Small intestine (tissue), 7 donors: Measurements from ENCODE around the gene MNT. TPM values are rescaled to one million over a fixed set of nuclear protein-coding genes. Genes with fewer than 3 reads are reported as not detected.

Source experiments
- DNase-seq, 2 donors: peaks; one replicate each; pipeline versions ENCODE4 v3.0.0 to v3.0.0-alpha.2; 2013
- FAIRE-seq: peaks from 2 replicates; lab custom pipeline; 2012; peaks lifted over from hg19 to GRCh38; lab: Jason Lieb, UNC
- H3K27ac ChIP-seq, 3 donors: one replicate each; pipeline ENCODE4 v1.5.1; 2013; ENCODE audit warnings: low read length in 2 of 3, mild to moderate bottlenecking in 2 of 3, control low read depth in 1 of 3, inconsistent platforms in 1 of 3, low read depth in 1 of 3, moderate library complexity in 1 of 3
- H3K27me3 ChIP-seq, 3 donors: one replicate each; pipeline ENCODE4 v1.6.1; 2013; ENCODE audit warnings: low read length in 3 of 3, inconsistent platforms in 1 of 3; ENCODE audit not compliant: control insufficient read depth in 3 of 3, insufficient read depth in 3 of 3
- H3K36me3 ChIP-seq, 3 donors: one replicate each; pipeline ENCODE4 v1.6.1; 2013; ENCODE audit warnings: low read length in 3 of 3, inconsistent platforms in 1 of 3, low read depth in 1 of 3, mild to moderate bottlenecking in 1 of 3, moderate library complexity in 1 of 3; ENCODE audit not compliant: control insufficient read depth in 3 of 3, insufficient read depth in 2 of 3
- H3K4me1 ChIP-seq, 3 donors: one replicate each; pipeline ENCODE4 v1.6.1; 2013; ENCODE audit warnings: low read length in 2 of 3, inconsistent platforms in 1 of 3, low read depth in 1 of 3, mild to moderate bottlenecking in 1 of 3, moderate library complexity in 1 of 3; ENCODE audit not compliant: control insufficient read depth in 3 of 3, insufficient read depth in 2 of 3
- H3K4me3 ChIP-seq, 3 donors: one replicate each; pipeline ENCODE4 v1.5.1; 2013; ENCODE audit warnings: low read length in 3 of 3, control low read depth in 1 of 3, inconsistent platforms in 1 of 3, low read depth in 1 of 3, mild to moderate bottlenecking in 1 of 3, moderate library complexity in 1 of 3
- H3K9me3 ChIP-seq, 2 donors: one replicate each; pipeline ENCODE4 v1.6.1; 2013; ENCODE audit warnings: low read depth in 1 of 2, low read length in 1 of 2; ENCODE audit not compliant: control insufficient read depth in 2 of 2, insufficient read depth in 1 of 2
- WGBS, 3 donors: extraction: QIAGEN DNeasy Blood & Tissue Kit; methylation state at CpG; one replicate each; pipeline ENCODE4 v1.1.7; 2013; 5-methylcytosine and 5-hydroxymethylcytosine counted together
- polyA plus RNA-seq, 4 donors: library from polyadenylated mRNA; stranded (reverse) in 3 of 4; unstranded in 1 of 4; fragments of 200-250 nt in 3 of 4; fragments of 120-200 nt in 1 of 4; gene quantifications; one replicate each; pipeline versions ENCODE4 v1.2.1 to v1.2.3, GENCODE V29; 2013
- donor health status: healthy with polysubstance abuse.
- donor health status: control.
- donor health status: control.
- donor health status: Bipolar disorder and iron deficiency.
- donor health status: healthy.

The MNT gene
- polyA plus RNA-seq, 4 donors: 4.2 to 18.9 (median 8.1) TPM

- Histone ChIP-seq H3K27ac (no peak overlapping the region), H3K36me3 (peaks cover 2 to 89% (median 2%) of the 10 kb centered on the region in 3 donors), H3K27me3 (no peaks in the 10 kb centered on the region), H3K4me1 (no peaks in the 10 kb centered on the region), H3K9me3 (no peaks in the 10 kb centered on the region), H3K4me3 (no peak overlapping the region)
- no peak for DNase-seq
- FAIRE-seq: no peak
- 91 to 93% (median 91%) methylated on average over 10 of the region's 10 CpGs for WGBS, 3 donors
Observed at GRCh38 chr17:2377659-2378058, 23.2 kb downstream of the MNT start.

GRCh38 chr17:2376107-2376506 lies 24.8 kb downstream of the MNT start:
- no peak for FAIRE-seq
- Histone ChIP-seq H3K4me1 (no peaks in the 10 kb centered on the region), H3K36me3 (peaks cover 2 to 92% (median 4%) of the 10 kb centered on the region in 3 donors), H3K9me3 (no peaks in the 10 kb centered on the region), H3K27me3 (no peaks in the 10 kb centered on the region), H3K4me3 (no peak overlapping the region), H3K27ac (no peak overlapping the region)
- 90 to 91% (median 91%) methylated on average over 14 of the region's 14 CpGs for WGBS, 3 donors
- no peak for DNase-seq

- H3K36me3 ChIP-seq: peaks cover 2 to 92% (median 4%) of the 10 kb centered on the region in 3 donors
- WGBS, 3 donors: 95 to 97% (median 95%) methylated on average over 18 to 19 of the region's 19 CpGs
Observed at GRCh38 chr17:2375406-2375805, 25.5 kb downstream of the MNT start.

GRCh38 chr17:2374549-2375285 lies 26.1 kb downstream of the MNT start:
- WGBS, 3 donors: 85 to 88% (median 86%) methylated on average over 11 of the region's 11 CpGs

More at GRCh38 chr17:2375406-2375805, 25.5 kb downstream of the MNT start:
- H3K9me3 ChIP-seq: no peaks in the 10 kb centered on the region
- H3K27ac ChIP-seq: no peak overlapping the region
- H3K4me1 ChIP-seq: no peaks in the 10 kb centered on the region
- no peak overlapping the region for H3K4me3 ChIP-seq
- FAIRE-seq (no peak), DNase-seq (no peak)
- H3K27me3 ChIP-seq: no peaks in the 10 kb centered on the region

GRCh38 chr17:2373179-2373578 lies 27.7 kb downstream of the MNT start:
- no peak for DNase-seq
- H3K27me3 ChIP-seq: no peaks in the 10 kb centered on the region
- no peaks in the 10 kb centered on the region for H3K4me1 ChIP-seq
- H3K27ac ChIP-seq: no peak overlapping the region
- FAIRE-seq: no peak
- no peak overlapping the region for H3K4me3 ChIP-seq
- 93 to 94% (median 94%) methylated on average over 18 of the region's 18 CpGs for WGBS, 3 donors
- H3K9me3 ChIP-seq: no peaks in the 10 kb centered on the region
- H3K36me3 ChIP-seq: peaks cover 2 to 90% (median 4%) of the 10 kb centered on the region in 3 donors

More at GRCh38 chr17:2374549-2375285, 26.1 kb downstream of the MNT start:
- H3K9me3 ChIP-seq: no peaks in the 10 kb centered on the region
- H3K27ac ChIP-seq: no peak overlapping the region
- FAIRE-seq: no peak
- DNase-seq: no peak
- H3K4me3 ChIP-seq: no peak overlapping the region
- H3K4me1 ChIP-seq: no peaks in the 10 kb centered on the region
- no peaks in the 10 kb centered on the region for H3K27me3 ChIP-seq
- H3K36me3 ChIP-seq: peaks cover 2 to 92% (median 4%) of the 10 kb centered on the region in 3 donors

GRCh38 chr17:2372681-2373080 lies 28.2 kb downstream of the MNT start:
- WGBS, 3 donors: 88 to 93% (median 90%) methylated on average over 16 of the region's 16 CpGs
- no peak overlapping the region for H3K27ac ChIP-seq
- peaks cover under 1 to 91% (median 4%) of the 10 kb centered on the region in 3 donors for H3K36me3 ChIP-seq
- H3K9me3 ChIP-seq: no peaks in the 10 kb centered on the region
- no peak overlapping the region for H3K4me3 ChIP-seq
- no peak for DNase-seq
- no peaks in the 10 kb centered on the region for H3K4me1 ChIP-seq
- no peaks in the 10 kb centered on the region for H3K27me3 ChIP-seq
- no peak for FAIRE-seq

GRCh38 chr17:2372180-2372579 lies 28.7 kb downstream of the MNT start:
- no peak for DNase-seq

GRCh38 chr17:2371183-2372130 lies 29.4 kb downstream of the MNT start:
- WGBS, 3 donors: 93 to 96% (median 95%) methylated on average over 30 of the region's 30 CpGs
- FAIRE-seq: no peak
- no peaks in the 10 kb centered on the region for H3K9me3 ChIP-seq
- H3K27me3 ChIP-seq: no peaks in the 10 kb centered on the region
- no peak overlapping the region for H3K27ac ChIP-seq
- no peaks in the 10 kb centered on the region for H3K4me1 ChIP-seq
- H3K36me3 ChIP-seq: peaks cover 0 to 91% (median 2%) of the 10 kb centered on the region in 3 donors
- no peak for DNase-seq
- H3K4me3 ChIP-seq: no peak overlapping the region

More at GRCh38 chr17:2372180-2372579, 28.7 kb downstream of the MNT start:
- no peak for FAIRE-seq
- no peaks in the 10 kb centered on the region for H3K27me3 ChIP-seq
- H3K36me3 ChIP-seq: peaks cover 0 to 91% (median 4%) of the 10 kb centered on the region in 3 donors
- H3K4me3 ChIP-seq: no peak overlapping the region
- H3K4me1 ChIP-seq: no peaks in the 10 kb centered on the region
- H3K9me3 ChIP-seq: no peaks in the 10 kb centered on the region
- H3K27ac ChIP-seq: no peak overlapping the region
- 95 to 96% (median 96%) methylated on average over 25 to 26 of the region's 26 CpGs for WGBS, 3 donors
